Lung (tissue), 12 donors: ENCODE data around the gene CRMP1. TPM values are rescaled to one million over a fixed set of nuclear protein-coding genes. Genes with fewer than 3 reads are reported as not detected.

Experiments used
- ATAC-seq: fragments of 200-7000 bp; cut with Tn5 transposase; one replicate; pipeline ENCODE4 v1.9.1; 2020; ENCODE audit warnings: moderate number of reproducible peaks; ENCODE audit not compliant: insufficient read depth, low FRiP score
- DNase-seq, 3 donors: peaks; one replicate each; pipeline ENCODE4 v3.0.0-alpha.2; 2013 to 2017
- H3K27ac ChIP-seq, 2 donors: one replicate each; pipeline ENCODE4 v1.5.1; 2013; ENCODE audit warnings: mild to moderate bottlenecking in 2 of 2, moderate library complexity in 2 of 2, control low read depth in 1 of 2, inconsistent platforms in 1 of 2, low read depth in 1 of 2, low read length in 1 of 2
- H3K27me3 ChIP-seq, 3 donors: one replicate each; pipeline ENCODE4 v1.5.1; 2013; ENCODE audit warnings: low read length in 2 of 3; ENCODE audit not compliant: control insufficient read depth in 3 of 3, insufficient read depth in 3 of 3
- H3K36me3 ChIP-seq, 4 donors: one replicate each; pipeline ENCODE4 v1.5.1; 2013; ENCODE audit warnings: low read length in 4 of 4, mild to moderate bottlenecking in 1 of 4, moderate library complexity in 1 of 4; ENCODE audit not compliant: control insufficient read depth in 4 of 4, insufficient read depth in 4 of 4
- H3K4me1 ChIP-seq, 5 donors: one replicate each; pipeline ENCODE4 v1.5.1; 2013; ENCODE audit warnings: low read length in 5 of 5, mild to moderate bottlenecking in 2 of 5, moderate library complexity in 1 of 5; ENCODE audit not compliant: control insufficient read depth in 5 of 5, insufficient read depth in 5 of 5
- H3K4me3 ChIP-seq: one replicate; pipeline ENCODE4 v1.5.1; 2013; ENCODE audit warnings: mild to moderate bottlenecking, control low read depth, moderate library complexity
- H3K9ac ChIP-seq, 2 donors: one replicate each; pipeline ENCODE4 v1.5.1; 2013; ENCODE audit warnings: low read length in 2 of 2, control low read depth in 1 of 2; ENCODE audit not compliant: insufficient read depth in 1 of 2
- H3K9me3 ChIP-seq, 4 donors: one replicate each; pipeline ENCODE4 v1.5.1; 2013; ENCODE audit warnings: low read length in 3 of 4, mild to moderate bottlenecking in 1 of 4, moderate library complexity in 1 of 4; ENCODE audit not compliant: control insufficient read depth in 4 of 4, insufficient read depth in 3 of 4
- WGBS, 2 donors: extraction: QIAGEN DNeasy Blood & Tissue Kit; methylation state at CpG; one replicate each; pipeline ENCODE4 v1.1.7; 2013; 5-methylcytosine and 5-hydroxymethylcytosine counted together
- polyA plus RNA-seq, 2 donors: library from polyadenylated mRNA; stranded (reverse); fragments of 200-250 nt; gene quantifications; one replicate each; pipeline ENCODE4 v1.2.1, GENCODE V29; 2013
- total RNA-seq, 2 donors: library from RNA; depleted of rRNA in 1 of 2; stranded (reverse); fragments of >200 nt in 1 of 2; gene quantifications; one replicate each; pipeline ENCODE4 v1.2.1, GENCODE V29; 2014 to 2021
- TF ChIP-seq, protein P1 (sequence below): IDR thresholded peaks from 2 replicates; pipeline ENCODE4 v1.5.1; 2012; ENCODE audit warnings: mild to moderate bottlenecking; ENCODE audit errors: control extremely low read depth, extremely low read depth
- donor health status: control.
- donor health status: control.
- donor health status: Bipolar disorder and iron deficiency.
- donor health status: healthy.
- donor health status: DM: yes; HTN: yes; CAD: no.

The CRMP1 gene
- total and polyA plus RNA-seq, 4 donors, result 2.1 to 24.4 (median 4.6) TPM

DNA sequence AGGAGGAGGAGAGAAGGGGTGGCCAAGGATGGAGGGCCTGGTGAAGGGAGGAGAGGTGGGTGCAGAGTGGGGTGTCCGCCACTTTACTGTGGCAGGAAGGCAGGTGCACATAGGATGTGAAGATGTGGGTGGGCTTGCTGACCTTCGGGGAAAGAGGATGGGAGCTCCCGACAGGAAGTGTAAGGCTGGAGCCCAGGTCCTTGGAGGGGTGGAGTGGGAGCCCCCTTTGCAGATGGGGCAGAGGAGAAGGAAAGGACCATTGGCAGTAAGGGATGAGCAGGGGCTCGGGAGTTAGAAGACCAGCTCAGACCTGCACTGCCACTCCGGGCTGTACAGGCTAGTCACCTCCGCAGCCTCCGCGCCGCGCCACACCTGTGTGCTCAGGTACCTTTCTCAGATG lies 92.4 kb downstream of the CRMP1 start:
- H3K36me3 ChIP-seq, result peaks cover 0 to 42% (median 21%) of the 10 kb centered on the region in 4 donors
- TF ChIP-seq, protein P1, sequence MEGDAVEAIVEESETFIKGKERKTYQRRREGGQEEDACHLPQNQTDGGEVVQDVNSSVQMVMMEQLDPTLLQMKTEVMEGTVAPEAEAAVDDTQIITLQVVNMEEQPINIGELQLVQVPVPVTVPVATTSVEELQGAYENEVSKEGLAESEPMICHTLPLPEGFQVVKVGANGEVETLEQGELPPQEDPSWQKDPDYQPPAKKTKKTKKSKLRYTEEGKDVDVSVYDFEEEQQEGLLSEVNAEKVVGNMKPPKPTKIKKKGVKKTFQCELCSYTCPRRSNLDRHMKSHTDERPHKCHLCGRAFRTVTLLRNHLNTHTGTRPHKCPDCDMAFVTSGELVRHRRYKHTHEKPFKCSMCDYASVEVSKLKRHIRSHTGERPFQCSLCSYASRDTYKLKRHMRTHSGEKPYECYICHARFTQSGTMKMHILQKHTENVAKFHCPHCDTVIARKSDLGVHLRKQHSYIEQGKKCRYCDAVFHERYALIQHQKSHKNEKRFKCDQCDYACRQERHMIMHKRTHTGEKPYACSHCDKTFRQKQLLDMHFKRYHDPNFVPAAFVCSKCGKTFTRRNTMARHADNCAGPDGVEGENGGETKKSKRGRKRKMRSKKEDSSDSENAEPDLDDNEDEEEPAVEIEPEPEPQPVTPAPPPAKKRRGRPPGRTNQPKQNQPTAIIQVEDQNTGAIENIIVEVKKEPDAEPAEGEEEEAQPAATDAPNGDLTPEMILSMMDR, result no peak
- no peak overlapping the region for H3K9ac ChIP-seq
- DNase-seq, result no peak
- ATAC-seq, result no peak
- no peaks in the 10 kb centered on the region for H3K4me1 ChIP-seq
- no peak overlapping the region for H3K27ac ChIP-seq
- no peak overlapping the region for H3K4me3 ChIP-seq
- WGBS, 2 donors, result 87 to 90% methylated on average over 9 to 10 of the region's 10 CpGs
- H3K9me3 ChIP-seq, result peaks cover 0 to 3% (median 0%) of the 10 kb centered on the region in 4 donors
- no peaks in the 10 kb centered on the region for H3K27me3 ChIP-seq

DNA sequence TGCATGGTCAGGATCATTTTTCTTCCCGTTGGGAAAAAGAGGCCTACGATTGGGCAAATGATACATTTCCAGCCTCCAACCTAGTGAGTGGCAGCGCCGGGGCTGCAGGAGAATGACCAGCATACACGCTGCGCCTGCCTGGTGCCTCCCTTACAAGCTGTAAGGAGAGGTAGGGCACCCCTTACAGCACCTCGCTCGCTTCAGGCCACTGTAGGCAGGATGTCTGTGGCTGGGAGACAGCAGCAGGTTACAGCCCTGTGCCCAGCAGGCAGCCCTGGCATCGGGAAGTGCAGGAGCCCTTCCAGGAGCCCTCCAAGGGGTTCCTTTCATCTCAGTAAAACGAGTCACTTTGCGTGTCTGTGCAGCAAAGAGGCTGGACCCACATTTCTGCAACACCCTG lies 93.5 kb downstream of the CRMP1 start:
- peaks cover 0 to 3% (median 0%) of the 10 kb centered on the region in 4 donors for H3K9me3 ChIP-seq
- peaks cover 0 to 42% (median 17%) of the 10 kb centered on the region in 4 donors for H3K36me3 ChIP-seq
- no peak overlapping the region for H3K27ac ChIP-seq
- no peak for DNase-seq
- no peak overlapping the region for H3K4me3 ChIP-seq
- ATAC-seq, result no peak
- H3K27me3 ChIP-seq, result no peaks in the 10 kb centered on the region
- TF ChIP-seq, protein P1, result no peak
- 88 to 92% methylated on average over 11 of the region's 11 CpGs for WGBS, 2 donors
- no peak overlapping the region for H3K9ac ChIP-seq
- no peaks in the 10 kb centered on the region for H3K4me1 ChIP-seq

DNA sequence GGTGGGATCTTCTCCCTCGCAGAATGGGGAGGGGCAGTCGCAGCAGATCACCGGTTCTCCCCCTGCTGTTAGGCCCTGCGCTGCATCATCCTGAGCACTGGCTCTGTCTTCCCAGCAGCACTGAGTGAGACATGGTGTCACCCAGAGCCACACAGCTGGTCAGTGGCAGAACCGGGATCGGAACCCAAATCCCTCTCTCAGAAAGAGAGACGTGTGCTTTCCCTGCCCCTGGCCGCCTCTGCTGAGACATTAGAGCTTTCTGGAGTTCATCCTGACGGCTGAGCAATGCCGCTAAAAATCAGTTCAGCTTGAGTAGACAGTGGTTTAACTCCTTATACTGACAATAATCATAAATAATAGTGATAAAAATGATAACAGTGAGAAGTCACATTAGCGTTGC lies 93.9 kb downstream of the CRMP1 start:
- no peak for ATAC-seq
- Histone ChIP-seq H3K27me3 (no peaks in the 10 kb centered on the region), H3K9ac (no peak overlapping the region), H3K4me1 (no peaks in the 10 kb centered on the region), H3K9me3 (peaks cover 0 to 3% (median 0%) of the 10 kb centered on the region in 4 donors), H3K27ac (no peak overlapping the region), H3K4me3 (no peak overlapping the region), H3K36me3 (peaks cover 0 to 41% (median 15%) of the 10 kb centered on the region in 4 donors)
- no peak for DNase-seq
- TF ChIP-seq, protein P1, result no peak
- WGBS, 2 donors, result 95% methylated on average over 11 of the region's 11 CpGs

DNA sequence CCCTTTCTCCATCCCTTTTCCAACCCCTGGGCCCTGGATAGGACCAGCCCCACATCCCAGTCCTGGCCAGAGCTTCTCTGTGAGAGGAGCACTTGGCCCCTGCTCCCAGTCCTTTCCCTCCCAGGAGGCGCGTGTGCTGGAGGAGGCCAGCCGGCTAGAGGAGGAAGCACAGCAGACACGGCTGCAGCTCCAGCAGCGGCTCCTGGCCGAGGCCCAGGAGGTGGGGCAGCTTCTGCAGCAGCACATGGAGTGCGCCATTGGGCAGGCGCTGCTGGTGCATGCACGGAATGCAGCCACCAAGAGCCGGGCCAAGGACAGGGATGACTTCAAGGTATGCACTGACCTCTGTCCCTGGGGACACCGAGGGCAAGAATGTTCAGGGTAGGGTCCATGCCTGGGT lies 94.4 kb downstream of the CRMP1 start:
- no peak for DNase-seq

More for the DNA sequence above, 94.4 kb downstream of the CRMP1 start:
- no peaks in the 10 kb centered on the region for H3K27me3 ChIP-seq
- no peaks in the 10 kb centered on the region for H3K4me1 ChIP-seq
- H3K9me3 ChIP-seq, result peaks cover 0 to 3% (median 0%) of the 10 kb centered on the region in 4 donors
- no peak for ATAC-seq
- no peak overlapping the region for H3K9ac ChIP-seq
- no peak overlapping the region for H3K27ac ChIP-seq
- WGBS, 2 donors, result 81 to 84% methylated on average over 11 of the region's 11 CpGs
- peaks cover 0 to 45% (median 17%) of the 10 kb centered on the region in 4 donors for H3K36me3 ChIP-seq
- TF ChIP-seq, protein P1, result no peak
- no peak overlapping the region for H3K4me3 ChIP-seq
